Testis (tissue), 3 donors: ENCODE measurements around the gene DIS3L2. TPM values are rescaled to one million over a fixed set of nuclear protein-coding genes. Genes with fewer than 3 reads are reported as not detected.

Experiments used
- DNase-seq: peaks from one replicate; pipeline ENCODE4 v3.0.0-alpha.2; 2019
- H3K27ac ChIP-seq, 2 donors: fragments of 200-600 bp; sonication (generic); one replicate each; pipeline ENCODE4 v1.5.1; 2019
- H3K27me3 ChIP-seq: fragments of 200-600 bp; sonication (generic); one replicate; pipeline ENCODE4 v1.5.1; 2019
- H3K36me3 ChIP-seq: fragments of 200-600 bp; sonication (generic); one replicate; pipeline ENCODE4 v1.5.1; 2017; ENCODE audit warnings: low read depth; ENCODE audit errors: missing control alignments
- H3K4me1 ChIP-seq: fragments of 200-600 bp; sonication (generic); one replicate; pipeline ENCODE4 v1.5.1; 2019
- H3K4me3 ChIP-seq, 2 donors: fragments of 200-600 bp; sonication (generic); one replicate each; pipeline ENCODE4 v1.5.1; 2017 to 2019
- H3K9me3 ChIP-seq: fragments of 200-600 bp; sonication (generic); one replicate; pipeline ENCODE4 v1.5.1; 2017
- CTCF ChIP-seq, 3 experiments: fragments of 450-650 bp in 2 of 3; fragments of 200-600 bp in 1 of 3; sonication (generic) in 1 of 3; IDR thresholded peaks; one replicate each; pipeline ENCODE4 v1.5.1; 2016 to 2019; ENCODE audit warnings: antibody characterized with exemption in 3 of 3, mild to moderate bottlenecking in 2 of 3, moderate library complexity in 1 of 3
- POLR2A ChIP-seq: fragments of 450-650 bp; IDR thresholded peaks from one replicate; pipeline ENCODE4 v1.6.1; 2017; ENCODE audit warnings: antibody characterized with exemption, mild to moderate bottlenecking, moderate library complexity
- whole genome bisulfite sequencing, 2 donors: methylation state at CpG; one replicate each; pipeline ENCODE4 v1.1.5; 2018; 5-methylcytosine and 5-hydroxymethylcytosine counted together
- intact Hi-C: fragments of 100-400 bp; cut with DNase I; formaldehyde crosslinking; loops from one replicate; pipeline ENCODE4 v1.15.1; 2023; ENCODE audit warnings: low total_unique reads
- polyA plus RNA-seq: library from polyadenylated mRNA; stranded (reverse); fragments of 350-450 nt; fragmentation: Illumina TruSeq; extraction: RNeasy Lipid Tissue Mini Kit (QIAGEN cat#74804); gene quantifications from one replicate; pipeline ENCODE4 v1.2.3, GENCODE V29; 2014; ENCODE audit warnings: low read depth, low replicate concordance; ENCODE audit not compliant: insufficient read depth
- total RNA-seq, 2 donors: library from RNA; depleted of rRNA; stranded (reverse); fragments of >200 nt; gene quantifications; one replicate each; pipeline ENCODE4 v1.2.3, GENCODE V29; 2016

The DIS3L2 gene
- total and polyA plus RNA-seq, 3 donors from 2014 or later, result 32.5 to 80.7 (median 70.4) TPM

- 92 to 100% methylated on average over 2 of the region's 2 CpGs for WGBS, 2 donors
- intact Hi-C loops, result no loop called here
- DNase-seq, result no peak
- TF ChIP-seq CTCF (IDR thresholded peaks at IDR 0.05), result no peak
- TF ChIP-seq POLR2A, result no peak
- H3K36me3 ChIP-seq, result no peaks in the 10 kb centered on the region
- no peaks in the 10 kb centered on the region for H3K27me3 ChIP-seq
- H3K9me3 ChIP-seq, result no peaks in the 10 kb centered on the region
- H3K4me3 ChIP-seq, result no peak overlapping the region
- H3K27ac ChIP-seq, result no peak overlapping the region
- H3K4me1 ChIP-seq, result peaks cover 9% of the 10 kb centered on the region
These were observed 271.4 kb downstream of the DIS3L2 start for GRCh38 chr2:232232915-232233314.

- H3K27me3 ChIP-seq, result no peaks in the 10 kb centered on the region
- no peak for DNase-seq
- 83 to 92% methylated on average over 4 of the region's 4 CpGs for WGBS, 2 donors
- H3K4me1 ChIP-seq, result no peaks in the 10 kb centered on the region
- H3K9me3 ChIP-seq, result no peaks in the 10 kb centered on the region
- H3K4me3 ChIP-seq, result no peak overlapping the region
- H3K36me3 ChIP-seq, result no peaks in the 10 kb centered on the region
- TF ChIP-seq CTCF (IDR thresholded peaks at IDR 0.05) (no peak), POLR2A (no peak)
- intact Hi-C loops, result no loop called here
- no peak overlapping the region for H3K27ac ChIP-seq
These were observed 273.6 kb downstream of the DIS3L2 start for GRCh38 chr2:232234922-232235615.

- WGBS, 2 donors, result 92 to 97% methylated on average over 5 of the region's 5 CpGs
- Histone ChIP-seq H3K4me1 (no peaks in the 10 kb centered on the region), H3K9me3 (no peaks in the 10 kb centered on the region), H3K4me3 (no peak overlapping the region), H3K27ac (no peak overlapping the region), H3K36me3 (no peaks in the 10 kb centered on the region), H3K27me3 (no peaks in the 10 kb centered on the region)
- no peak for TF ChIP-seq POLR2A
- no peak for TF ChIP-seq CTCF (IDR thresholded peaks at IDR 0.05)
- intact Hi-C loops, result no loop called here
- no peak for DNase-seq
These were observed 274.2 kb downstream of the DIS3L2 start for GRCh38 chr2:232235716-232236115.

GRCh38 chr2:232236200-232236599, 274.7 kb downstream of the DIS3L2 start:
- no peaks in the 10 kb centered on the region for H3K27me3 ChIP-seq
- no peak for TF ChIP-seq POLR2A
- TF ChIP-seq CTCF (IDR thresholded peaks at IDR 0.05), result no peak
- no peaks in the 10 kb centered on the region for H3K36me3 ChIP-seq
- no peak overlapping the region for H3K27ac ChIP-seq
- H3K9me3 ChIP-seq, result no peaks in the 10 kb centered on the region
- DNase-seq, result no peak
- H3K4me3 ChIP-seq, result no peak overlapping the region
- intact Hi-C loops, result no loop called here
- H3K4me1 ChIP-seq, result peaks cover 2% of the 10 kb centered on the region

- no peak overlapping the region for H3K4me3 ChIP-seq
- H3K27me3 ChIP-seq, result no peaks in the 10 kb centered on the region
- intact Hi-C loops, result no loop called here
- DNase-seq, result no peak
- TF ChIP-seq CTCF (IDR thresholded peaks at IDR 0.05) (no peak), POLR2A (no peak)
- peaks cover 3% of the 10 kb centered on the region for H3K4me1 ChIP-seq
- H3K27ac ChIP-seq, result no peak overlapping the region
- no peaks in the 10 kb centered on the region for H3K9me3 ChIP-seq
- WGBS, 2 donors, result 94 to 99% methylated on average over 5 of the region's 5 CpGs
- H3K36me3 ChIP-seq, result no peaks in the 10 kb centered on the region
These were observed 276.0 kb downstream of the DIS3L2 start for GRCh38 chr2:232237464-232237863.
